Erythroblast (primary cell): ENCODE data around the gene KIF1B.

Experiments
- GATA1 ChIP-seq: IDR thresholded peaks from 2 replicates; pipeline ENCODE4 v1.6.1; 2011; ENCODE audit warnings: low read depth, mild to moderate bottlenecking, control low read depth, low read length, moderate library complexity
- POLR2A ChIP-seq: IDR thresholded peaks from 2 replicates; pipeline ENCODE4 v1.6.1; 2011; ENCODE audit warnings: mild to moderate bottlenecking, low read length

- no peak for TF ChIP-seq POLR2A
- no peak for TF ChIP-seq GATA1
These were observed 41.4 kb upstream of the KIF1B start for GRCh38 chr1:10168912-10169514.
